GM23338 (cell line): Measurements from ENCODE around the gene TYSND1.

Source experiments
- CREB1 ChIP-seq: fragments of 250-450 bp; sonication (Bioruptor Pico); IDR thresholded peaks from 2 replicates; pipeline ENCODE4 v1.5.0; 2020; ENCODE audit warnings: low read depth, mild to moderate bottlenecking, moderate library complexity
- ETS1 ChIP-seq: IDR thresholded peaks from 2 replicates; pipeline ENCODE4 v1.6.1; 2016; ENCODE audit warnings: antibody characterized with exemption
- EZH2 ChIP-seq: fragments of 200-600 bp; sonication (generic); IDR thresholded peaks from one replicate; pipeline ENCODE4 v1.8.0; 2017; ENCODE audit warnings: antibody characterized with exemption, mild to moderate bottlenecking, low read depth; ENCODE audit not compliant: unreplicated experiment
- EZH2phosphoT487 ChIP-seq: fragments of 200-600 bp; sonication (generic); IDR thresholded peaks from one replicate; pipeline ENCODE4 v1.8.1; 2018; ENCODE audit warnings: antibody characterized with exemption; ENCODE audit not compliant: unreplicated experiment
- JUNB ChIP-seq: IDR thresholded peaks from one replicate; pipeline ENCODE4 v1.6.1; 2016; ENCODE audit warnings: antibody characterized with exemption; ENCODE audit not compliant: unreplicated experiment
- NANOG ChIP-seq: IDR thresholded peaks from 2 replicates; pipeline ENCODE4 v1.6.1; 2016; ENCODE audit warnings: antibody characterized with exemption, borderline replicate concordance
- POLR2AphosphoS5 ChIP-seq: IDR thresholded peaks from 2 replicates; pipeline ENCODE4 v1.6.1; 2016; ENCODE audit warnings: antibody characterized with exemption, low read depth
- REST ChIP-seq: IDR thresholded peaks from one replicate; pipeline ENCODE4 v1.6.1; 2018; ENCODE audit warnings: antibody characterized with exemption; ENCODE audit not compliant: unreplicated experiment
- STAT1 ChIP-seq: IDR thresholded peaks from one replicate; pipeline ENCODE4 v1.6.1; 2016; ENCODE audit warnings: antibody characterized with exemption; ENCODE audit not compliant: unreplicated experiment
- ZNF114 ChIP-seq: fragments of 250-450 bp; sonication (Bioruptor Pico); IDR thresholded peaks from 2 replicates; pipeline ENCODE4 v1.5.0; 2020; ENCODE audit warnings: mild to moderate bottlenecking, moderate library complexity
- ZNF331 ChIP-seq: fragments of 250-450 bp; sonication (Bioruptor Pico); IDR thresholded peaks from 2 replicates; pipeline ENCODE4 v1.5.0; 2020; ENCODE audit warnings: low read depth, mild to moderate bottlenecking, moderate library complexity
- TF ChIP-seq, protein P1 (sequence below), 2 experiments: fragments of 200-600 bp in 1 of 2; sonication (generic) in 1 of 2; conservative IDR thresholded peaks; 2 replicates each; pipeline versions ENCODE4 v1.5.1 to v1.6.1; 2016 to 2017; ENCODE audit warnings: antibody characterized with exemption in 2 of 2, low read depth in 2 of 2, mild to moderate bottlenecking in 2 of 2, moderate library complexity in 1 of 2
- TF ChIP-seq, protein P2 (sequence below): fragments of 250-450 bp; sonication (Bioruptor Pico); IDR thresholded peaks from 2 replicates; pipeline ENCODE4 v1.5.0; 2020; ENCODE audit warnings: mild to moderate bottlenecking, moderate library complexity

- TF ChIP-seq, protein P1, sequence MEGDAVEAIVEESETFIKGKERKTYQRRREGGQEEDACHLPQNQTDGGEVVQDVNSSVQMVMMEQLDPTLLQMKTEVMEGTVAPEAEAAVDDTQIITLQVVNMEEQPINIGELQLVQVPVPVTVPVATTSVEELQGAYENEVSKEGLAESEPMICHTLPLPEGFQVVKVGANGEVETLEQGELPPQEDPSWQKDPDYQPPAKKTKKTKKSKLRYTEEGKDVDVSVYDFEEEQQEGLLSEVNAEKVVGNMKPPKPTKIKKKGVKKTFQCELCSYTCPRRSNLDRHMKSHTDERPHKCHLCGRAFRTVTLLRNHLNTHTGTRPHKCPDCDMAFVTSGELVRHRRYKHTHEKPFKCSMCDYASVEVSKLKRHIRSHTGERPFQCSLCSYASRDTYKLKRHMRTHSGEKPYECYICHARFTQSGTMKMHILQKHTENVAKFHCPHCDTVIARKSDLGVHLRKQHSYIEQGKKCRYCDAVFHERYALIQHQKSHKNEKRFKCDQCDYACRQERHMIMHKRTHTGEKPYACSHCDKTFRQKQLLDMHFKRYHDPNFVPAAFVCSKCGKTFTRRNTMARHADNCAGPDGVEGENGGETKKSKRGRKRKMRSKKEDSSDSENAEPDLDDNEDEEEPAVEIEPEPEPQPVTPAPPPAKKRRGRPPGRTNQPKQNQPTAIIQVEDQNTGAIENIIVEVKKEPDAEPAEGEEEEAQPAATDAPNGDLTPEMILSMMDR (conservative IDR thresholded peaks at IDR 0.05; ENCODE audit: low read depth in 2 of 2): no peak
- TF ChIP-seq POLR2AphosphoS5: no peak
- no peak for TF ChIP-seq REST
- TF ChIP-seq JUNB: no peak
- TF ChIP-seq EZH2: no peak
- no peak for TF ChIP-seq CREB1 (CRISPR knock-in tag)
- TF ChIP-seq, protein P2, sequence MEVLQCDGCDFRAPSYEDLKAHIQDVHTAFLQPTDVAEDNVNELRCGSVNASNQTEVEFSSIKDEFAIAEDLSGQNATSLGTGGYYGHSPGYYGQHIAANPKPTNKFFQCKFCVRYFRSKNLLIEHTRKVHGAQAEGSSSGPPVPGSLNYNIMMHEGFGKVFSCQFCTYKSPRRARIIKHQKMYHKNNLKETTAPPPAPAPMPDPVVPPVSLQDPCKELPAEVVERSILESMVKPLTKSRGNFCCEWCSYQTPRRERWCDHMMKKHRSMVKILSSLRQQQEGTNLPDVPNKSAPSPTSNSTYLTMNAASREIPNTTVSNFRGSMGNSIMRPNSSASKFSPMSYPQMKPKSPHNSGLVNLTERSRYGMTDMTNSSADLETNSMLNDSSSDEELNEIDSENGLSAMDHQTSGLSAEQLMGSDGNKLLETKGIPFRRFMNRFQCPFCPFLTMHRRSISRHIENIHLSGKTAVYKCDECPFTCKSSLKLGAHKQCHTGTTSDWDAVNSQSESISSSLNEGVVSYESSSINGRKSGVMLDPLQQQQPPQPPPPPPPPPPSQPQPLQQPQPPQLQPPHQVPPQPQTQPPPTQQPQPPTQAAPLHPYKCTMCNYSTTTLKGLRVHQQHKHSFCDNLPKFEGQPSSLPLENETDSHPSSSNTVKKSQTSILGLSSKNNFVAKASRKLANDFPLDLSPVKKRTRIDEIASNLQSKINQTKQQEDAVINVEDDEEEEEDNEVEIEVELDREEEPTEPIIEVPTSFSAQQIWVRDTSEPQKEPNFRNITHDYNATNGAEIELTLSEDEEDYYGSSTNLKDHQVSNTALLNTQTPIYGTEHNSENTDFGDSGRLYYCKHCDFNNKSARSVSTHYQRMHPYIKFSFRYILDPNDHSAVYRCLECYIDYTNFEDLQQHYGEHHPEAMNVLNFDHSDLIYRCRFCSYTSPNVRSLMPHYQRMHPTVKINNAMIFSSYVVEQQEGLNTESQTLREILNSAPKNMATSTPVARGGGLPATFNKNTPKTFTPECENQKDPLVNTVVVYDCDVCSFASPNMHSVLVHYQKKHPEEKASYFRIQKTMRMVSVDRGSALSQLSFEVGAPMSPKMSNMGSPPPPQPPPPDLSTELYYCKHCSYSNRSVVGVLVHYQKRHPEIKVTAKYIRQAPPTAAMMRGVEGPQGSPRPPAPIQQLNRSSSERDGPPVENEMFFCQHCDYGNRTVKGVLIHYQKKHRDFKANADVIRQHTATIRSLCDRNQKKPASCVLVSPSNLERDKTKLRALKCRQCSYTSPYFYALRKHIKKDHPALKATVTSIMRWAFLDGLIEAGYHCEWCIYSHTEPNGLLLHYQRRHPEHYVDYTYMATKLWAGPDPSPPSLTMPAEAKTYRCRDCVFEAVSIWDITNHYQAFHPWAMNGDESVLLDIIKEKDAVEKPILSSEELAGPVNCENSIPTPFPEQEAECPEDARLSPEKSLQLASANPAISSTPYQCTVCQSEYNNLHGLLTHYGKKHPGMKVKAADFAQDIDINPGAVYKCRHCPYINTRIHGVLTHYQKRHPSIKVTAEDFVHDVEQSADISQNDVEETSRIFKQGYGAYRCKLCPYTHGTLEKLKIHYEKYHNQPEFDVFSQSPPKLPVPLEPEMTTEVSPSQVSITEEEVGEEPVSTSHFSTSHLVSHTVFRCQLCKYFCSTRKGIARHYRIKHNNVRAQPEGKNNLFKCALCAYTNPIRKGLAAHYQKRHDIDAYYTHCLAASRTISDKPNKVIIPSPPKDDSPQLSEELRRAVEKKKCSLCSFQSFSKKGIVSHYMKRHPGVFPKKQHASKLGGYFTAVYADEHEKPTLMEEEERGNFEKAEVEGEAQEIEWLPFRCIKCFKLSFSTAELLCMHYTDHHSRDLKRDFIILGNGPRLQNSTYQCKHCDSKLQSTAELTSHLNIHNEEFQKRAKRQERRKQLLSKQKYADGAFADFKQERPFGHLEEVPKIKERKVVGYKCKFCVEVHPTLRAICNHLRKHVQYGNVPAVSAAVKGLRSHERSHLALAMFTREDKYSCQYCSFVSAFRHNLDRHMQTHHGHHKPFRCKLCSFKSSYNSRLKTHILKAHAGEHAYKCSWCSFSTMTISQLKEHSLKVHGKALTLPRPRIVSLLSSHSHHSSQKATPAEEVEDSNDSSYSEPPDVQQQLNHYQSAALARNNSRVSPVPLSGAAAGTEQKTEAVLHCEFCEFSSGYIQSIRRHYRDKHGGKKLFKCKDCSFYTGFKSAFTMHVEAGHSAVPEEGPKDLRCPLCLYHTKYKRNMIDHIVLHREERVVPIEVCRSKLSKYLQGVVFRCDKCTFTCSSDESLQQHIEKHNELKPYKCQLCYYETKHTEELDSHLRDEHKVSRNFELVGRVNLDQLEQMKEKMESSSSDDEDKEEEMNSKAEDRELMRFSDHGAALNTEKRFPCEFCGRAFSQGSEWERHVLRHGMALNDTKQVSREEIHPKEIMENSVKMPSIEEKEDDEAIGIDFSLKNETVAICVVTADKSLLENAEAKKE (CRISPR knock-in tag): no peak
- TF ChIP-seq EZH2phosphoT487: no peak
- TF ChIP-seq STAT1: no peak
- no peak for TF ChIP-seq ETS1
- TF ChIP-seq NANOG: no peak
- no peak for TF ChIP-seq ZNF331 (CRISPR knock-in tag)
- TF ChIP-seq ZNF114 (CRISPR knock-in tag): no peak
Measured at GRCh38 chr10:70137927-70138883, 8.3 kb downstream of the TYSND1 start.
